HepG2 (cell line): ENCODE data around the gene TOM1L1. TPM values are rescaled to one million over a fixed set of nuclear protein-coding genes. Genes with fewer than 3 reads are reported as not detected.

Experiments used
- ATF4 ChIP-seq, 2 experiments: fragments of 450-650 bp in 1 of 2; sonication (generic) in 1 of 2; formaldehyde crosslinking; IDR thresholded peaks; 2 replicates each; pipeline versions ENCODE4 v1.5.0 to v1.8.0; 2020 to 2022; ENCODE audit warnings: mild to moderate bottlenecking in 1 of 2, missing genetic modification reagents in 1 of 2
- DRAP1 ChIP-seq: IDR thresholded peaks from 2 replicates; pipeline ENCODE4 v1.6.1; 2016; ENCODE audit warnings: missing genetic modification reagents, missing compliant biosample characterization
- HES4 ChIP-seq: sonication (generic); formaldehyde crosslinking; IDR thresholded peaks from 2 replicates; pipeline ENCODE4 v1.9.0; 2021; ENCODE audit warnings: mild to moderate bottlenecking, missing genetic modification reagents, borderline replicate concordance
- HHEX ChIP-seq: IDR thresholded peaks from 2 replicates; pipeline ENCODE4 v1.6.1; 2016; ENCODE audit warnings: control low read depth
- HNRNPK ChIP-seq: fragments of 200-400 bp; formaldehyde crosslinking; IDR thresholded peaks from 2 replicates; pipeline ENCODE4 v1.6.1; 2018; ENCODE audit warnings: low read length, low read depth, moderate library complexity, mild to moderate bottlenecking; ENCODE audit not compliant: poor library complexity, severe bottlenecking
- KDM3A ChIP-seq: IDR thresholded peaks from 2 replicates; pipeline ENCODE4 v1.6.1; 2018; ENCODE audit warnings: low read depth, missing compliant biosample characterization
- KLF12 ChIP-seq: sonication (generic); formaldehyde crosslinking; IDR thresholded peaks from 2 replicates; pipeline ENCODE4 v1.4.0; 2020; ENCODE audit warnings: missing genetic modification reagents, borderline replicate concordance
- PREB ChIP-seq: sonication (generic); formaldehyde crosslinking; IDR thresholded peaks from 2 replicates; pipeline ENCODE4 v1.4.0; 2020; ENCODE audit warnings: missing genetic modification reagents
- SRSF4 ChIP-seq: fragments of 200-400 bp; formaldehyde crosslinking; IDR thresholded peaks from one replicate; pipeline ENCODE4 v1.6.1; 2018; ENCODE audit warnings: mild to moderate bottlenecking, low read depth, low read length, moderate library complexity; ENCODE audit not compliant: poor library complexity, severe bottlenecking
- TCF7L2 ChIP-seq: IDR thresholded peaks from 2 replicates; pipeline ENCODE4 v1.6.1; 2011; ENCODE audit warnings: mild to moderate bottlenecking, low read depth, low read length, moderate library complexity
- ZBTB1 ChIP-seq: sonication (generic); formaldehyde crosslinking; IDR thresholded peaks from 2 replicates; pipeline ENCODE4 v1.4.0; 2020; ENCODE audit warnings: missing genetic modification reagents, borderline replicate concordance
- ZFP82 ChIP-seq: sonication (generic); formaldehyde crosslinking; IDR thresholded peaks from 2 replicates; pipeline ENCODE4 v1.5.1; 2020; ENCODE audit warnings: mild to moderate bottlenecking, missing genetic modification reagents, borderline replicate concordance
- ZNF282 ChIP-seq: fragments of 450-650 bp; IDR thresholded peaks from 2 replicates; pipeline ENCODE4 v1.6.1; 2018; ENCODE audit not compliant: partially characterized antibody
- ZNF414 ChIP-seq: sonication (generic); formaldehyde crosslinking; IDR thresholded peaks from 2 replicates; pipeline ENCODE4 v1.5.0; 2020; ENCODE audit warnings: missing genetic modification reagents
- ZNF574 ChIP-seq: sonication (generic); formaldehyde crosslinking; IDR thresholded peaks from 2 replicates; pipeline ENCODE4 v1.4.0; 2020; ENCODE audit warnings: missing genetic modification reagents
- ZNF672 ChIP-seq: sonication (generic); formaldehyde crosslinking; IDR thresholded peaks from 2 replicates; pipeline ENCODE4 v1.8.1; 2022; ENCODE audit warnings: missing genetic modification reagents
- ZSCAN22 ChIP-seq: sonication (generic); formaldehyde crosslinking; IDR thresholded peaks from 2 replicates; pipeline ENCODE4 v1.4.0; 2020; ENCODE audit warnings: mild to moderate bottlenecking, missing genetic modification reagents
- polyA plus RNA-seq, 8 experiments: library from polyadenylated mRNA; depleted of rRNA in 3 of 8; stranded (reverse) in 7 of 8; unstranded in 1 of 8; fragments of >200 nt; fragmentation: Illumina TruSeq in 4 of 8; extraction: Trizol in 4 of 8; gene quantifications; 2 replicates each; pipeline versions ENCODE4 v1.2.1 to v1.2.3, GENCODE V29; 2011 to 2016; ENCODE audit warnings: low read depth in 4 of 8, missing spikeins in 1 of 8, mixed read lengths in 1 of 8; ENCODE audit not compliant: insufficient read depth in 1 of 8
- total RNA-seq, 5 experiments: library from RNA; depleted of rRNA; stranded (reverse); fragments of >200 nt; fragmentation: Illumina TruSeq; extraction: Trizol; gene quantifications; 2 replicates each; pipeline ENCODE4 v1.2.3, GENCODE V29; 2016; ENCODE audit warnings: low read depth in 1 of 5

Gene TOM1L1
- total and polyA plus RNA-seq, 2 of the 13 experiments (the other 11 are each of a cell fraction or from before 2014, with no cell fraction given), result 45.3 to 51.3 TPM

GRCh38 chr17:54899721-54900456 lies 763 bp upstream of the TOM1L1 start (continued):
- TF ChIP-seq PREB (CRISPR knock-in tag), result no peak
- no peak for TF ChIP-seq SRSF4
- no peak; the same call in 1 of the 2 replicates for TF ChIP-seq KLF12
- no peak for TF ChIP-seq KDM3A (CRISPR knock-in tag)
- TF ChIP-seq DRAP1 (CRISPR knock-in tag), result no peak
- no peak for TF ChIP-seq HES4 (CRISPR knock-in tag)
- no peak for TF ChIP-seq HHEX
- no peak for TF ChIP-seq ZNF672 (CRISPR knock-in tag)
- no peak for TF ChIP-seq HNRNPK
- 0 out of 2 replicates have a peak, but pooled peaks have one; percentile 15 for TF ChIP-seq ZNF414
- no peak for TF ChIP-seq ZBTB1 (CRISPR knock-in tag)
- TF ChIP-seq ZNF574 (CRISPR knock-in tag), result no peak
- TF ChIP-seq ZSCAN22 (CRISPR knock-in tag), result no peak
- TF ChIP-seq TCF7L2, result no peak
- no peak for TF ChIP-seq ATF4 (CRISPR knock-in tag; IDR thresholded peaks at IDR 0.05)
- no peak for TF ChIP-seq ZNF282
- TF ChIP-seq ZFP82 (CRISPR knock-in tag), result no peak
- TF ChIP-seq, all 625 proteins: peak for 17
